ENCODE data around the gene MXD3.

The MXD3 gene

DNA sequence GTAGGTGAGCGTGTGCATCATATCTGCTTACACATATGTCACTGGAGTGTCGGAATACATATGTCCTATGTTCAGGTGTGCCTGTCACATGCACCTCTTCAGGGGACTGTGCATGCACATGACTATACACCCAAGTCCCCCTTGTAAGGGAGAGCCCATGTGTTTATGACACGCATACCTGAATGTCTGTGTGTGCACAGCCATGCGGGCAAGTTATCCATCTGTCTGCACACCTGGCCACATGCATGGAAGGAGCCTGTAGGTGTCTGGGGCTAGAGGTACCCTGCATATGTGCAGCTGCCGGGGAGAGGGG is 45.4 kb upstream of the MXD3 start:
- TF ChIP-seq MYC (IDR thresholded peaks at IDR 0.05; ENCODE audit: low read depth, low read length) = no peak
- TF ChIP-seq, protein P1, sequence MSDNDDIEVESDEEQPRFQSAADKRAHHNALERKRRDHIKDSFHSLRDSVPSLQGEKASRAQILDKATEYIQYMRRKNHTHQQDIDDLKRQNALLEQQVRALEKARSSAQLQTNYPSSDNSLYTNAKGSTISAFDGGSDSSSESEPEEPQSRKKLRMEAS (IDR thresholded peaks at IDR 0.05; ENCODE audit: low read depth, low read length) = no peak; the same call in 1 of the 2 replicates
- TF ChIP-seq POLR2A (IDR thresholded peaks at IDR 0.05; ENCODE audit: extremely low read depth, insufficient read length) = no peak
- TF ChIP-seq, protein P2, sequence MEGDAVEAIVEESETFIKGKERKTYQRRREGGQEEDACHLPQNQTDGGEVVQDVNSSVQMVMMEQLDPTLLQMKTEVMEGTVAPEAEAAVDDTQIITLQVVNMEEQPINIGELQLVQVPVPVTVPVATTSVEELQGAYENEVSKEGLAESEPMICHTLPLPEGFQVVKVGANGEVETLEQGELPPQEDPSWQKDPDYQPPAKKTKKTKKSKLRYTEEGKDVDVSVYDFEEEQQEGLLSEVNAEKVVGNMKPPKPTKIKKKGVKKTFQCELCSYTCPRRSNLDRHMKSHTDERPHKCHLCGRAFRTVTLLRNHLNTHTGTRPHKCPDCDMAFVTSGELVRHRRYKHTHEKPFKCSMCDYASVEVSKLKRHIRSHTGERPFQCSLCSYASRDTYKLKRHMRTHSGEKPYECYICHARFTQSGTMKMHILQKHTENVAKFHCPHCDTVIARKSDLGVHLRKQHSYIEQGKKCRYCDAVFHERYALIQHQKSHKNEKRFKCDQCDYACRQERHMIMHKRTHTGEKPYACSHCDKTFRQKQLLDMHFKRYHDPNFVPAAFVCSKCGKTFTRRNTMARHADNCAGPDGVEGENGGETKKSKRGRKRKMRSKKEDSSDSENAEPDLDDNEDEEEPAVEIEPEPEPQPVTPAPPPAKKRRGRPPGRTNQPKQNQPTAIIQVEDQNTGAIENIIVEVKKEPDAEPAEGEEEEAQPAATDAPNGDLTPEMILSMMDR (IDR thresholded peaks at IDR 0.05; ENCODE audit: low read depth, low read length) = no peak
- peak overlapping the region; percentile 81 for H3K4me3 ChIP-seq (ENCODE audit: low read depth, low read length)

DNA sequence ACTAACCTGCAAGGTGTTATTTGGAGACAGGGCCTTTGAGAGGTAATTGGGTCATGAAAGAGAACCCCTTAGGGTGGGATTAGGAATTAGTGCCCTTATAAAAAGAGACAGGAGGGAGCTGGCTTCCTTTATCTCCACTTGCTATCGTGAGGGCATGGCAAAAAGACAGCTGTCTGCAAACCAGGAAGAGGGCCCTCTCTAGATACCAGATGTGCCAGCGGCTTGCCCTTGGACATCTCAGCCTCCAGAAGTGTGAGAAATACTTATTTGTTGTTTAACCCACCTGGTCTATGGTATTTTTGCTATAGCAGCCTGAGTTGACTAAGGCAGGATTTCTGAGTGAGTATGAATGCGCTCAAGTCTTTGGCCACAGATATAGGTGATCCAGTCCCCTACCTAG is 45.0 kb upstream of the MXD3 start:
- peak; percentile 36 for DNase-seq (ENCODE audit: low read depth)
- no peak overlapping the region for H3K4me3 ChIP-seq (ENCODE audit: low read depth, low read length)
- TF ChIP-seq, protein P2 (IDR thresholded peaks at IDR 0.05; ENCODE audit: low read depth, low read length) = no peak
- TF ChIP-seq, protein P1 (IDR thresholded peaks at IDR 0.05; ENCODE audit: low read depth, low read length) = no peak
- TF ChIP-seq POLR2A (IDR thresholded peaks at IDR 0.05; ENCODE audit: extremely low read depth, insufficient read length) (no peak), MYC (IDR thresholded peaks at IDR 0.05; ENCODE audit: low read depth, low read length) (no peak)

More for the DNA sequence above, 45.4 kb upstream of the MXD3 start:
- DNase-seq (ENCODE audit: low read depth) = no peak

DNA sequence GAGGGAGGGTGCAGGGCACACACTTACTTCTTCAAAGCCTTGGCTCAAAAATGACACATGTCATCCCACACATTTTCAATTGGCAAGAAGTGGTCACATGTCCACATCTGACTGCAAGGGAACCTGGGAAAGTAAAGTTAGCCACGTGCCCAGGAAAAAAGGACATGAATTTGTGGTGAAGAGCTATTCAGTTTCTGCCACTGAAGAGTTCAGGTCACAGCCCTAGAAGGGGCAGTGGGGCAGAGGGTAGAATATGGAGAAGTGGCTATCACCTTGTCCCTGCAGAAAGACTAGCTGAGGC is 44.1 kb upstream of the MXD3 start:
- DNase-seq (ENCODE audit: low read depth) = peak; percentile 56
- H3K4me3 ChIP-seq (ENCODE audit: low read depth, low read length) = no peak overlapping the region
- TF ChIP-seq POLR2A (IDR thresholded peaks at IDR 0.05; ENCODE audit: extremely low read depth, insufficient read length) (no peak), MYC (IDR thresholded peaks at IDR 0.05; ENCODE audit: low read depth, low read length) (no peak)
- TF ChIP-seq, protein P2 (IDR thresholded peaks at IDR 0.05; ENCODE audit: low read depth, low read length) = no peak
- TF ChIP-seq, protein P1 (IDR thresholded peaks at IDR 0.05; ENCODE audit: low read depth, low read length) = peak; percentile 87

DNA sequence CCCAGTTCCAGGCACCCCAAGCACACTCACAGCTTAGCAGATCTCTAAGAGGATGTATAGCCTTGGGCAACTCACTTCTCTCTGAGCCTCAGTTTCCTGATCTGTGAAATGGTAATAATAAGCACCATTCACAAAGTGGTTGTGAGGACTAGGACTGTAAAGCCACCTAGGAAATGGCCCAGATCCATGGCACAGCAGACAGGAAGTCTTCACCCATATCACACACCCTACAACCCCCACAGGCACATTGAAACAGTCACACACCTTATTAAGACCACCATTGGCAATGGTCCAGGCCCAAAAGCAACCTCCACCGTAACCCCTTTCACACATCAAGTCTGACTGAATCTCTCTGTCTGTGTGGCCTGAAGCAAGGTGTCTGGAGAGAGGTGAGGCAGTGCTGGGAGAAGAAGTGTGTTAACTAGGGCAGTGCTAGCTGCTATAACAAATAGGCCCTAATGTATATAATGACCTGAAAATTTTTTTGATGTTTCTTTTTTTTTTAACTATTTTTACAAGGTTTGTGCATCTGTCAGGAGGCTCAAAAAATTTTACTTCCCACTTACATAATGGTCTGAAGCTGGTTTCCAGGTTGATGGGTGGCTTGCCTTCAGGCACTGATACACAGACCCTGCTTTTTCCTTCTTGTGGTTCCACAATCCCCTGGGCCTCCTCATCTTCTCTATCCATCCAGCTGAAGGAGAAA is 43.6 kb upstream of the MXD3 start:
- no peak for DNase-seq (ENCODE audit: low read depth)
- no peak overlapping the region for H3K4me3 ChIP-seq (ENCODE audit: low read depth, low read length)
- TF ChIP-seq, protein P2 (IDR thresholded peaks at IDR 0.05; ENCODE audit: low read depth, low read length) = no peak
- no peak for TF ChIP-seq POLR2A (IDR thresholded peaks at IDR 0.05; ENCODE audit: extremely low read depth, insufficient read length)
- no peak for TF ChIP-seq MYC (IDR thresholded peaks at IDR 0.05; ENCODE audit: low read depth, low read length)
- TF ChIP-seq, protein P1 (IDR thresholded peaks at IDR 0.05; ENCODE audit: low read depth, low read length) = no peak

DNA sequence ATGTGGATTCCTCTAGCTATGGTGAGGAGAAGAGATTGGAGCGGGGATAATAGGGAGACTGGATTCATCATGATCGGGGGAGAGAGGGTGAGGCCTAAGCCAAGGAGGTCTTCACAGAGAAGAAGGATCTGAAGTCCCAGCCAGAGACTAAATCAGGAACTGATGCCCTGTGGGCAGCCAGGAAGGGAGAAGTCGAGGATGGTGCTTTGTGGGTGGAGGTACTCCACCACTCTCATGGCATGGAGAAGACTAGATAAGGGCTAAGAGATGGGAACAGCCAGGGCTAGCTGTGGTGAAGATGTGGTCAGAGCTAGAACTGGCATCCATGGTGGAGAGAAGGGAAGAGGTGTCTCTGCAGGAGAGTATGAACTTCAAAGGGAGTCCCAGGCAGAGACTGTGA is 43.0 kb upstream of the MXD3 start:
- DNase-seq (ENCODE audit: low read depth) = no peak
- TF ChIP-seq, protein P2 (IDR thresholded peaks at IDR 0.05; ENCODE audit: low read depth, low read length) = no peak
- TF ChIP-seq, protein P1 (IDR thresholded peaks at IDR 0.05; ENCODE audit: low read depth, low read length) = no peak
- TF ChIP-seq MYC (IDR thresholded peaks at IDR 0.05; ENCODE audit: low read depth, low read length) = no peak

More for the DNA sequence above, 43.0 kb upstream of the MXD3 start:
- no peak overlapping the region for H3K4me3 ChIP-seq (ENCODE audit: low read depth, low read length)
